ENCODE data around the gene PSMB8. TPM values are rescaled to one million over a fixed set of nuclear protein-coding genes. Genes with fewer than 3 reads are reported as not detected.

PSMB8 gene
- total RNA-seq, 1 experiment from 2014 or later, result 0.96 TPM

- Histone ChIP-seq H3K9ac (ENCODE audit: low read length) (no peak within 1 kb of the TSS), H2AFZ (ENCODE audit: low read depth, low read length, poor library complexity, severe bottlenecking) (no peak within 1 kb of the TSS), H3K27ac (ENCODE audit: low read depth, low read length) (no peak within 1 kb of the TSS), H3K4me2 (ENCODE audit: low read length) (peak within 1 kb of the TSS; percentile 34; the same call in 1 of the 2 replicates), H3K4me1 (ENCODE audit: control insufficient read depth in 1 of 2, insufficient read depth in 2 of 2, low read length in 2 of 2) (peaks cover 0 to 25% of the 10 kb centered on the region in 2 experiments; a peak in 2 of 4 replicates), H3K4me3 (replicated peaks in 1 of 2; ENCODE audit: low read depth in 1 of 2, low read length in 2 of 2) (no peak within 1 kb of the TSS), H4K20me1 (ENCODE audit: insufficient read depth) (no peaks in the 10 kb centered on the region), H3K9me3 (ENCODE audit: control insufficient read depth in 1 of 2, insufficient read depth in 1 of 2, low read depth in 1 of 2, low read length in 2 of 2) (no peaks in the 10 kb centered on the region), H3K9me2 (ENCODE audit: insufficient read depth) (no peaks in the 10 kb centered on the region; the same call in 1 of the 2 replicates), H3K79me2 (ENCODE audit: insufficient read depth, low read length) (no peaks in the 10 kb centered on the region), H3K36me3 (ENCODE audit: control insufficient read depth in 1 of 2, insufficient read depth in 2 of 2, low read length in 2 of 2) (no peaks in the 10 kb centered on the region), H3K27me3 (ENCODE audit: insufficient read depth, low read length) (no peaks in the 10 kb centered on the region)
- TF ChIP-seq POLR2A (IDR thresholded peaks at IDR 0.05; ENCODE audit: borderline replicate concordance, extremely low read depth, insufficient read depth, insufficient read length), result no peak
- no peak for TF ChIP-seq REST (IDR thresholded peaks at IDR 0.05; ENCODE audit: low read depth)
- TF ChIP-seq YY1 (IDR thresholded peaks at IDR 0.05; ENCODE audit: extremely low read depth, insufficient replicate concordance, low read depth, low read length), result no peak
- no peak for TF ChIP-seq CEBPB (IDR thresholded peaks at IDR 0.05; ENCODE audit: low read depth)
- TF ChIP-seq FOSL1 (IDR thresholded peaks at IDR 0.05; ENCODE audit: low read depth), result no peak
- no peak for TF ChIP-seq EZH2phosphoT487 (IDR thresholded peaks at IDR 0.05; ENCODE audit: borderline replicate concordance)
- no peak for TF ChIP-seq CTCF (IDR thresholded peaks at IDR 0.05 in 2 of 3, conservative IDR thresholded peaks at IDR 0.05 in 1 of 3; ENCODE audit: borderline replicate concordance in 1 of 3, insufficient read depth in 1 of 3, low read depth in 2 of 3, low read length in 2 of 3)
- TF ChIP-seq ZBTB33 (IDR thresholded peaks at IDR 0.05; ENCODE audit: extremely low read depth, insufficient replicate concordance, low read length), result no peak
- no peak for TF ChIP-seq JUND (IDR thresholded peaks at IDR 0.05)
- no peak for TF ChIP-seq ZFX (IDR thresholded peaks at IDR 0.05)
- no peak for TF ChIP-seq POLR2AphosphoS5 (IDR thresholded peaks at IDR 0.05; ENCODE audit: low read depth, low read length)
- TF ChIP-seq ZNF274 (IDR thresholded peaks at IDR 0.05; ENCODE audit: low read depth, low read length), result no peak
- no peak for TF ChIP-seq RAD21 (IDR thresholded peaks at IDR 0.05; ENCODE audit: low read depth)
- TF ChIP-seq ATF3 (IDR thresholded peaks at IDR 0.05), result no peak
- TF ChIP-seq EGR1 (IDR thresholded peaks at IDR 0.05; ENCODE audit: low read depth), result no peak
- TF ChIP-seq SRF (IDR thresholded peaks at IDR 0.05; ENCODE audit: low read depth), result no peak
- no peak for TF ChIP-seq CBX3 (IDR thresholded peaks at IDR 0.05; ENCODE audit: low read depth)
- no peak for TF ChIP-seq EZH2 (IDR thresholded peaks at IDR 0.05)
- no peak for TF ChIP-seq MAX (IDR thresholded peaks at IDR 0.05)
- TF ChIP-seq SP1 (IDR thresholded peaks at IDR 0.05; ENCODE audit: low read depth), result no peak; the same call in 1 of the 2 replicates
- POLR2A ChIA-PET, result interaction anchor here (0.6 to 1.0 kb wide), 2 partner anchors 9 to 62 kb away, joined by 3 read pairs; no protein-coding TSS in a partner anchor
- BruUV-seq (replicated peaks), result no TSS peak
- DNase-seq (ENCODE audit: low read depth, low spot score) (peak; percentile 40), ATAC-seq (peak; percentile 80)
- intact Hi-C loops (cut with micrococcal nuclease), result no loop called here
- CTCF ChIA-PET, result interaction anchor here (1.0 kb wide), 1 partner anchor 21 kb away, joined by 6 read pairs; the partner anchor contains the start of gene TAP2
- RAD21 ChIA-PET (ENCODE audit: low non-redundant PET in 1 of 2, low total read pairs in 2 of 2, uncharacterized antibody in 2 of 2, unreplicated experiment in 2 of 2), result no interaction called here
Measured at GRCh38 chr6:32816746-32817204, 27.1 kb downstream of the PSMB8 start, which contains the start of gene HLA-DOB. TSS of gene HLA-DOB (minus strand) at chr6:32817002. CDS start at chr6:32816951, 51 bp downstream.

All from HCT116 (cell line).